AG09309 (cell line): ENCODE results near the gene SMS.
A peak's percentile ranks its signal among the peaks of the same experiment; 100 is the strongest.

Experiments
- DNase-seq: peaks from one replicate; pipeline ENCODE4 v3.0.0-alpha.2; 2010; ENCODE audit warnings: low read depth
- H3K4me3 ChIP-seq: 2 replicates; pipeline ENCODE4 v1.5.1; 2011; ENCODE audit warnings: mild to moderate bottlenecking, low read depth, low read length, moderate library complexity; ENCODE audit not compliant: control insufficient read depth
- TF ChIP-seq, protein P1 (sequence below): IDR thresholded peaks from 2 replicates; pipeline ENCODE4 v1.5.1; 2011; ENCODE audit warnings: mild to moderate bottlenecking, low read depth, low read length, inconsistent platforms; ENCODE audit not compliant: insufficient read depth, control insufficient read depth; ENCODE audit errors: missing control alignments

Gene SMS

GRCh38 chrX:21973321-21974010 is 33.0 kb downstream of the SMS start:
- H3K4me3 ChIP-seq: no peak overlapping the region
- TF ChIP-seq, protein P1, sequence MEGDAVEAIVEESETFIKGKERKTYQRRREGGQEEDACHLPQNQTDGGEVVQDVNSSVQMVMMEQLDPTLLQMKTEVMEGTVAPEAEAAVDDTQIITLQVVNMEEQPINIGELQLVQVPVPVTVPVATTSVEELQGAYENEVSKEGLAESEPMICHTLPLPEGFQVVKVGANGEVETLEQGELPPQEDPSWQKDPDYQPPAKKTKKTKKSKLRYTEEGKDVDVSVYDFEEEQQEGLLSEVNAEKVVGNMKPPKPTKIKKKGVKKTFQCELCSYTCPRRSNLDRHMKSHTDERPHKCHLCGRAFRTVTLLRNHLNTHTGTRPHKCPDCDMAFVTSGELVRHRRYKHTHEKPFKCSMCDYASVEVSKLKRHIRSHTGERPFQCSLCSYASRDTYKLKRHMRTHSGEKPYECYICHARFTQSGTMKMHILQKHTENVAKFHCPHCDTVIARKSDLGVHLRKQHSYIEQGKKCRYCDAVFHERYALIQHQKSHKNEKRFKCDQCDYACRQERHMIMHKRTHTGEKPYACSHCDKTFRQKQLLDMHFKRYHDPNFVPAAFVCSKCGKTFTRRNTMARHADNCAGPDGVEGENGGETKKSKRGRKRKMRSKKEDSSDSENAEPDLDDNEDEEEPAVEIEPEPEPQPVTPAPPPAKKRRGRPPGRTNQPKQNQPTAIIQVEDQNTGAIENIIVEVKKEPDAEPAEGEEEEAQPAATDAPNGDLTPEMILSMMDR: no peak
- DNase-seq: no peak

DNA sequence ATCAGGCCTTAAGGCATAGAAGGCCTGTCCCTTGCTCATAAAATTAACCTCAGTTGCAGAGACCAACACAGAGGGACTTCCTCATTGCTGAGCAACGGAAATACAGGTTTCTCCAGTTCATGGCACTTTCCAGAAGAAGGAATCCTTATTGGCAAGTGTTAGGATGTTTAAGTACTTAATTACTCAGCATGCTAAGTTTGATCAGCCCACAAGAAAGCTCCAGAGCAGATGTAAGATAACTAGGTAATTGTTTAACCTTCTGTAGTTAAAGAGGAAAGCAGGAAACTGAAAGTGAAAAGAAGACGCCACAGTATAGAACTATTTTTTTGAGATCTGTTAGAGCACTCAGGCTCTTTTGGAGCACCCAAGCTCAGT is 33.5 kb downstream of the SMS start:
- no peak overlapping the region for H3K4me3 ChIP-seq
- no peak for DNase-seq
- TF ChIP-seq, protein P1: no peak

GRCh38 chrX:21975242-21975641 is 34.7 kb downstream of the SMS start:
- DNase-seq: no peak
- TF ChIP-seq, protein P1: no peak
- H3K4me3 ChIP-seq: no peak overlapping the region

DNA sequence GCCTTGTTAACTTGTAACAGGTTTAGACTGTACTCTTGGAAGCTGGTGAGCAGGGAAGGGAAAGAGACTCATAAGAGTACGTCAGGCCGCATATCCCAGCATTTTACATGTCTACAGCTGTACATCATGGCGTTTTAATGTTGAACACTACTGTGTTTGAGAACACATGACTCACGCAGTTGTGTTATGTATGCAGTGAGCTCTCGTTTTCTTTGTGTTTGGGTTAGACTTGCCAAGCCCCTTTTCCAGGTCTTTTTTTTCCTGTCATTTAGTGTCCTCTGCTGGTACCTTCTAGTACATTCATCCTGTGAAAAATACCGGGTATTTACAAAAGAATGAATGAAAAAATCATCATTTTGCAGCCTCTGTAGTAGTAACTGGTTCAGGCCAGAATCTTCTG is 35.3 kb downstream of the SMS start:
- TF ChIP-seq, protein P1: peak; percentile 40
- DNase-seq: peak; percentile 41
- no peak overlapping the region for H3K4me3 ChIP-seq

DNA sequence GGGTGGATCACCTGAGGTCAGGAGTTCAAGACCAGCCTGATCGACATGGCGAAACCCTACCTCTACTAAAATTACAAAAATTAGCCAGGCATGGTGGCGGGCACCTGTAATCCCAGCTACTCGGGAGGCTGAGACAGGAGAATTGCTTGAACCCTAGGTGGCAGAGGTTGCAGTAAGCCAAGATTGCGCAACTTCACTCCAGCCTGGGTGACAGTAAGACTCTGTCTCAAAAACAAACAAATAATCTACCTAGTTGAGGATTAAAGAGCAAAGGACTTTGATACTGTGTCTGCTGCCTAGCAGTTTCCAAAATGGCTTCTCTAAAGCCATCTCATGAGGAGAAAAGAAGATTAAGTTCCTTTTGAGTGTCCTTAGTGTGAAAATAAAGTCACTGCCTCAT is 37.8 kb downstream of the SMS start:
- no peak for DNase-seq
- TF ChIP-seq, protein P1: no peak
- no peak overlapping the region for H3K4me3 ChIP-seq

DNA sequence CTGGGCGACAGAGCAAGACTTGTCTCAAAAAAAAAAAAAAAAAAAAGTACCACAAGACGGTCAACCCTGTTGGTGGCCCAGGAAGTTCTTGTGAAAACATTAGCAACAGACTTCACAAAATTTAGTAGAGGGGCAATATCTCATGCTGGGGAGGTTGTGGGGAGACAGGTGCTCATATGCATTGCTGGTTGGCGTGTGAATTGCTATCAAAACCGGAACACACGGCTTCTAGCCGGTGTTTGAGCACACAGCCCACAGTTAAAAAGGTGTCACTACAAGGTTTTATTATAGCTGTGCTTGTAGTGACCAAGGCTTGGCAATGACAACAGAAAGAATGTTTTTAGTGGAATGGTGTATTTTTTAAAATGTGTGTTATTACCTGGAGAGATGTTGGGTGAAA is 41.8 kb downstream of the SMS start:
- no peak for DNase-seq

More for the DNA sequence above, 41.8 kb downstream of the SMS start:
- no peak overlapping the region for H3K4me3 ChIP-seq
- TF ChIP-seq, protein P1: no peak
